GM19438 (cell line): ENCODE data around the gene SORBS2.

Source experiments
- ATAC-seq: cut with Tn5 transposase; IDR thresholded peaks from one replicate; pipeline ENCODE4 v1.9.1; 2021; ENCODE audit warnings: low read depth; ENCODE audit not compliant: unreplicated experiment

Gene SORBS2

DNA sequence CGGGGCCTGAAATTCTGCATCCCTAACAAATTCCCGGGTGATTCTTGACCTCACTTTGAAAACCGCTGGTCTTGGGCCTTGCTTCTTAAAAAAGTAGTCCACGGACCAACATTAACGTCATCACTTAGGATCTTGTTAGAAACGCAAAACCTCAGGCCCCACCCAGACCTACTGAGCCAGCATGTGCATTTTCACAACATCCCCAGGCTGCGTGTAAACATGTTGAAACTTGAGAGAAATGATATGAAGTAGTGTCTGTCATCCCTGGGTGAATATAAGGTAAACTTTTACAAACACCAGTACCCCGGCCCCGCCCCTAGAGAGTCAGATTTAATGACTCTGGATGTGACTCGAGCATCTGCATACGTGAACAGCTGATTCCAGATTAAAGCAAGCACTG is 33.7 kb downstream of the SORBS2 start:
- ATAC-seq: no peak

DNA sequence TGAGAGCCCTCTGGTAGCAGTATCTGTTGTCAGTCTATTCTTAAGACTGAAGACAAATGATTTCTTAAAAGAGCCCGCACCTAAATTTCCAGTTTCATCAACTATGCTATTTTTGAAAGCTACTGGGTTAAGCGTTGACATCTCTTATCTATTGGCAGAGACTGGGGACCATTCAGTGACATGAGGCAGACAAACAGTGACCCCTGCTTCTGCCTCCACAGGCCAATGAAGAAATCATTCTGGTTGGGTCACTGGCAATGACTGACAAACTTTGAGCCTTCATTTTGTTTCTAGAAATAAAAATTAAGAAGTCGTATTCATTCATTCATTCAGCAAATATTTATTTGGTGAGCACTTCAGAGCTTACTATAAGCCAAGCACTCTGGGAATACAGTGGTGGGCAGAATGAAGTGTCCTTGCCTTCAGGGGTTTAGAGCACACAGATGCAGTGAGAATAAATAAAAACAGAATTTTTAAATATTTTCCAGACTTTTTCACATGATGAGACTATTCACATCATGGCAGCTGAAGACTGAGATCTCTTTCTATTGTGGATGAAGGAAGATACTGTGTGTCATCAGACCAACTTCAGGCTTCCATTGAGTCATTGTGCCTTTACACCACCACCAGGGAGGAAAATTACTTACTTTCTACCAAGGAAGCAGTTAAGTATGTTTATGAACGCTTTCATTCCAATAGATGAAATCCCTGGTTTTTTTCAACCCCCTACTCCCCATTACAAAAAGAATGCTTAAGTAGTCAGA is 36.0 kb downstream of the SORBS2 start:
- no peak for ATAC-seq

DNA sequence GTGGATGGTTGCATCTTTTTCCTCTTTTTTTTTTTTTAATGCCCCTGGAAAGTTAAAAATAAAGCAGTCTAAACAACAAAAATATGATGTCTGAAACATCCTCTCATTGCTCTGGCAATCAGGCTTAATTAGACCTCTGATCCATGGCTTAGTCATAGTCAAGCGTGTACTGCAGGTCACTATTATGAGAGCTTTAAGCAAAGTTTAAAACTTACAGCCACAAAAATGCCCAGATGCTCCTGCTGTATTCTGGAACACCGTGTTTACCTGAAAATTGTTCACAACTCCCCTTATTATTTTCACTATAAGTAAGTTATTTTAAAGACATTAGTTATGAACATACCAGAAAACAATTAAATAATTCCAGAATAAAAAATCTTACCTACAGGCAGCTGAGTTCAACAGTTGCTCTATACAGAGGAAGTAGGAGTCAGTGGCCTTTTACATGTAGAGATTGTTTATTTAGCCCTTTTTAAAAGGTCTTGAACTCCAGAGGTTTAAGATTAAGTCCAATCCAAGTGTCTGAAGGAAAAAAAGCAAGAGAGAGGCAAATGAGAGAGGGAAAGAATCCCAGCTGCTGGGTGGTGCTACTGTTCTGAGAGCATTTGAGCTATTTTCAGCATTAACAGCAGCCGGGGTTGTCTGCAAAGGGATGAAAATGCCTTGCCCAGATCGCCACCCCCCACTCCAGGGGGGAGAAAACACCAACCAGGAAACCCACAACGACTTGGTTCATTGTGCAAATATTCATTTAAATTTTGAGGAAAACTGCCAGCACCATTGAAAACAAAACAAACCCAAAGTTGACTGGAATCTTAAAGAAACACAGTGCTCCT is 36.9 kb downstream of the SORBS2 start:
- no peak for ATAC-seq

DNA sequence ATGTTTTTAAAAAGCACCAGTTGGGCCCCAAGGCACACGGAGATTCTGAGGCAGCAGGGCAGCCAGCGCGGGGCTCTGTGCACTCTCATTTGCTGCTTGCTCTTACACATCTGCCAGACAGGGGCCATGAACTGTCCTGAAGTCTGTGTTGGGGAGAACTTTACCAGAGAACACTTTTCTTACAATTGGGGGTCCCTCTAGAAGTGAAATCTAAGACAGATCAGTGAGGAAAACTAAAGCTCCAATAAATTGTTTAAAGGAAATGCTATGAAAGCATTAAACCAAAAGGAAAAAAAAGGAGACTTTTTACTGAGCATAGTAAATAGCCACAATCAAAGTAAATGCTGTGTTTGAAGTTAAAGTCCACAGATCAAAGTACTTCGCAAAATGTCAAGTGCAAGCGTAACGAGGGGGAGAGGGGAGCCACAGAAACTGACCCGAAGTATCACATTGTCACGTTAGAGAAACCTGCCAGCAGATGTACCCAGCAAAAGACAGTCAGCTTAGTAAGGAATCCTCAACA is 37.8 kb downstream of the SORBS2 start:
- no peak for ATAC-seq

DNA sequence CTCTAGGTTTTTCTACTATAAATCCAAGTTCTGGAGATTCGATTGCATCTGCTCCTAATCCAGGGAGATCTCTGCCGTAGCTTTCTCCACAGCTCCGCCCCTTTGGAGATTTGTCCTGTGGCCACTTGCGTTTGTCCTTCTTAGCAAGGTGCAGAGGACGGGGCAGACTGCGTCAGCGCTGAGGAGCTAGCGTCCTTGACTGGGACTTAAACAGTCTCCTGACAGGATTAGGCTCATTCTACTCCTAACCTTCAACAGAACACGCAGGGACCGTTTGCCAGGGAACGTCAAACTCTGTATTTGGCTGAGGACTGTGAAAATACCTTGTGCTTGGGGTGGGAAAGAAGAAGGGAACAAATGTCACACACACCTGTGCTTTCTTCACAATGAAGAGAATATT is 38.6 kb downstream of the SORBS2 start:
- ATAC-seq: no peak

DNA sequence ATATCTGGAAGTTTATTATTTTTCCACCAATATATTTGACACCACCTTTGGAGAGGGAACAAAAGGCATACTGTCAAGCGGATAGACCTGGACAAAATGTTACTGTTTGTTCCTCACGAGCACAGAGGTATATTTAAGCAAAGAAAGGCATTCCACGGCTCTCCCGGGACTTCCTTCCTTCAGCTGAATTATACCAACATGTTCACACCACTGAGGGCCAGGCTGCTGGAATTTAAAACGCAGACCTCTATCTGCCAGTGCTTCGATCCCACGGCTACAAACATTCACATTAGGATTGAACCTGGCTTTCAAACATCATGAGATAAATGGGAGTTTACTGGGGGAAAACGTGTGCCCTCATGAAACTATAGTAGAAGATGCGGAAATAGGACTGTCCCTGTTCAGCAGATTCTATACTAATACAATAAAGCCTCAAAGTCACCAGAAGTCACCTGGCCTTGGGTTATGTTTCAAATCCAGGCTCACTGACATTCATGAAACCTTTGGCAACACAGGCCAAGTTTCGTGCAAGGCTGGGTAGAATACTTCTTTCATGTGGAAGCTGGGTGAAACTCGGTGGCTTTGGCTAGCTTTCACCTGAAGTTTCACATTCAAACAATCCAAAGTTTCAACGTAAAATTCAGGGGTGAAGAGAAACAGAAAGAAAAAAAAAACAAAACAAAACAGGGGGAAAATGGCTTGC is 39.5 kb downstream of the SORBS2 start:
- no peak for ATAC-seq

DNA sequence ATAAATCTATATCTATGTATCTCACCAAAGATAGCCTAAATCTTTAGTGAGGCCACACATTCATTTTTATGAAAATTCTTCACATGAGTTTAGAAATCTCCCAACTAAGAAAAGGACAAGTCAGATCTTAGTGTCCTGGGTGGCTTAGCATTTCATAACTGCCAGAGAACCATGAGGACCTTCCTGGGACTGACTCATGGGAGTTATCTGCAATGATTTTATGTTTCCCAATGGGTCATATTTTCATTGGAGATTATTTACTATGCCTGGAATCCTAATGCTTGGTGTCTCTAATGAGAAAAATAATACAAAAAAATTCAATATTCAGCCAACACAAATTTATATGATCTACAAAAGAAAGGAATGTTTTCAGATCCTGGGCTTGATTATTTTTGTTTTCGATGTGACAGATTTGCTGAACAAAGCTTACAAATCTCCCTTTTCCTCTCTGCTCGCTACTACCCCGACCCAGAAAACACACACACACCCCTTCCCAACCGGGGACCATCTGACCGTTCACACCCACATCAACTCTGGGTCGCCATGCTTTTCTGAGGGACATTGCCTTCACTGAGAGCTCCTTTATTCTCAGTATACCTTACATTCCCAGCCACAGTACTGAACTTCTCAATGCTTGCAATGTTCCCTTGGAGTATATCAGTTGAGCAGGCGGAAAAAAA is 40.1 kb downstream of the SORBS2 start:
- ATAC-seq: no peak

DNA sequence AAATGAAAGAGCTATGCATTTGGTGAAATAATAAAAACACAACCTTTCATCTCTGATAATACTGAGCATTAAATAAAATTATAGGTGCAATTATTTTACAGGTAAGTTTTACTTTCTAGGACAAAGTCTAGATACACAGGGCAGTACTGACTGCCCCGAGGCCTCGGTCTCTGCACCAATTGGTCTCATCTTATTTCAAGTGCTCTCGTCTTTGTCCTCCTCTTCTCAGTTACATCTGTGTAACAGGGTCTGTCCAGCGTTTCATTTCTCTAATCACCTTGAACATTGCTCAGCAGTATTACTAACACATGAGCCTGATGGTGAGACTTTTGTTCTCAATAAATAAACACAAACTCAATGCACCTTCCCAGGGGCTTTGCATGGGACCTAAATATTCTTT is 44.5 kb downstream of the SORBS2 start:
- no peak for ATAC-seq

DNA sequence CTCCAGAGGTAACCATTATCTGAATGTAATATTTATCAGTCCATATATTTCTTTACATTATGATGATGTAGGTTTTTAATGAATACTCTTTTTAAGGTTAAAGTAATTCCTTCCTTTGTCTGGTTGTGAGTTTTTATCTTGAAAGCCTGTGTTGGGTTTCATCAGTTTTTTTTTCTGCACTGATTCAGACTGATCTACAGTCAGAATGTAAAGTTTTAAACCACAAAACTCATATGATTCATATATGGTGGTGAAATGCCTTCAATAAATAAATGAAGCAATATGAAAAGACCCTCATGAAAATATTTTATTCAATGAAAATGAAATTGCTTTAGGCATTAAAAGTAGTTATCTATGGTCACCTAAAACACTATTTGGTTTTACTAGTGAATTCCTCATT is 47.1 kb downstream of the SORBS2 start:
- no peak for ATAC-seq

DNA sequence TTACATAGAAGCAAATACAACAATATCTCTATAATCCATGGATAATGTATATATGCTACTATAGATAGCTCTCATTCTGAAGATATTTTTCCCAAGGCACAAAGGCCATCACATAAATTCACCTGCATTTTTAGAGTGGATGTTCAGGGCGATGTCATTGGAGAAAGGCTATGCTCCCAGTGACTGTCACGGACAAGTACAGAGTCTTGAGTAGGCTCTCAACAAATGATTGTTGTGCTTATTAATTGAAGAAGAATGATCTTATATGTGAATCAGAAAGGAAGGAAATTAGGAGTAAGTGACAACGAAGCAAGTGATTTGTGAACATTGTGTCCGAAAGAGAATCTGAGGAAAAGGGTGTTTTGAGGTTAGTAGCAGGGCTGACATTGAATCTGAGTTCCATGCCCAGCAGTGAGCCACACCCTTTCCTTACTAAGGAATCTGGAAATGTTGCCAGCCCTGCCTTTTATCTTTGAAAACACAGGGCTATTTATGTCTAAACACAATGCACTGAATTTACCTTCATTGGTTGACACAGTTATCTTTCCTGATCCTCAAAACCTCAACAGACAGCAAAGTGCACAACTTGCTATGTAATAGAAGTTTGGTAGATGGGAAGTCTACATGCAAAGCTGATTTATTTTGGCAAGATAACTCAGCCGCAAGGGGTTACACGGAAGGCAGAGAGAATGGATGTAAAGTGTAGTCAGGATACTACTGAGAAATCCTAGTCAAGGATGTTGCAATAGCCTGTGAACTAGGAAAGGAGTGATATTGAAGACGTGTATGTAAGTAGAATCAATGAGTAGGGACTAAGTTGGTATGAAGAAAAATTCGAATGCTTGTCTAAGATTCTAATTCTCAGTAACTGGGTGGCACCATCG is 50.4 kb downstream of the SORBS2 start:
- no peak for ATAC-seq

DNA sequence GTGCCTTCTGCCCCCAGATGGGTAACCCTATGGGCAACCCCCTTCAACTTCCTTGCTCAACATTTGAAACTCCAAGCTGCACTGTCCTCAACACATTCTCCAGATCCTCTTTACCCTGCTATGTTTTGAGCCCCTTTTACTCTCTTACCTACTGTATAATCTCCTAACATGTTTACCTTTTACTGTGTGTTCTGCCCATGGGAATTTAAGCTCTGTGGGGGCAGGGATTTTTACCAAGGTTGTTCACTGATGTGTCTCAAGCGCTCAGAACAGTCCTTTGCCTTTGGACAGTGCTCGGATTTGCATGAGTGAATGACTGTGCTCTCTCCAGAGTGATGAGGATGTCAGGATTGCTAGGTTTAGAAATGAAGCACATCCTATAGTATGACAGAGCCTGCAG is 53.2 kb downstream of the SORBS2 start:
- no peak for ATAC-seq

DNA sequence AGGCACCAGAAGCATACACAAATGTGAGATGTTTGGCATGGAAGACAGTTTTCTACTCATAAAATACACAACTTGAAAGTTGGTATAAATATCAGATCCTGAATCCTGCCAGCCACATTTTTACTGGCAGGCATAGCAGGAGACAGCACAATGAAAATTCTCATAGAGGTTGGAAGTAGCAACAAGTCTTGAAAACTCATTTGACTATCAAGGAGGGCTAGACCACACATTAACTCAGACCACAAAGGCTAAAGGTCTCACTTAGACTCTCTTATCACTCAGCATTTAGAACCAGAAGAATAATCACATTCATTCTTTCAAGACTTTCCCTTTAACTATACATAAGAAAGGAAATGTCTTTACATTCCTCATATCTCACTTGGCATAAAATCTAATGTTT is 56.5 kb downstream of the SORBS2 start:
- ATAC-seq: no peak

DNA sequence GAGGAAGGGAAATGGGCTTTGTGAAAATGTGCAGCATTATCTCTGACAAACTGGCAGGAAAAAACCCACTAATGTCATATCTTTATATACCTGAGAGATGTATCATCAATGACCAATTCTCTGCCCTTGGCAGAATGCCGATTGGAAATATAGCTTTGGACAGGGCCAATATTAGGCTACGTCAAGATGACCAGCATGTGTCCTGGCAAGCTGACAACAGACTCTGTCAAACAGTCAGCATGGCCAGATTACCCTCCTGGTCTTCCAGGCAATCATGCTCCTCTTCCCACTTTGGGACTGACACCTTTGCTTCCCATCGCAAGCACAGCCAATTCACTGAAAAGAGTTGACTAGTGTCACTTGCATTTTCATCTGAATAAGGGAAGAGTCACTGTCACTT is 57.0 kb downstream of the SORBS2 start:
- ATAC-seq: no peak

DNA sequence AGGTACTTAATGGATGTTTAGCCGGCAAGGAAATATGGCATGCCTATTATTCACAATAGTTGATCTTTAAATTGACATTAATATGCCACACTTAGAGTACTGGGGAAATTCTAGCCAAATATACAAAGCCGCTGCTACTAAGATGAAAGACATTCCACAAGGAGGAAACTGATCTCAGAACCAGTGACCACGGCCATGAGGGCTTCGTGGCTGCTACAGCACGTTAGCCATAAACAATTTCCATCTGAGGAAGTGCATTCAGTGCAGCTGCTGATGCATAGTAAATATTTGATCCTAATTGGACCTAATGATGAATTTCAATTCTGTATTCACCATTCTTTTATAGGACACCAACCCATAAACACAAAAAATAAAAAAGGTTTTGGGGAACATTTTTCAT is 59.1 kb downstream of the SORBS2 start:
- ATAC-seq: no peak

DNA sequence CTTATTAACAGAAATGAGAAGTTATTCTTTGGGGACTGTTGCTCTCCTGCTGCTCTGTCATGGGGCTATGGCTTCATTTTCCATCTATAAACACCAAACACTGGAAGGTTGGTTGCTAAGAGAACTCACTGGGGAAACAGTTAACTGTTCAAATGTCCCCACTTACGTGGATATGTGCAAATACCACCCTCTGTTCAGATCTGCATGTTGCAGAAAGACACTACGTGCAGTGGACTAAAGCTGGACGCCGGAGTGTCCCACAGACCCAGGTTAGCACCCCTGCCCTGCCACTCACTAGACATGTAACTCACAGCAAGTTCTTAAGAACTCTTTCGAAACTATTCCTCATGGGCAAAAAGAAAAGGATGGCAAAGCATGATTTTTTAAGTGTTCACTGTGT is 62.1 kb downstream of the SORBS2 start:
- ATAC-seq: no peak

DNA sequence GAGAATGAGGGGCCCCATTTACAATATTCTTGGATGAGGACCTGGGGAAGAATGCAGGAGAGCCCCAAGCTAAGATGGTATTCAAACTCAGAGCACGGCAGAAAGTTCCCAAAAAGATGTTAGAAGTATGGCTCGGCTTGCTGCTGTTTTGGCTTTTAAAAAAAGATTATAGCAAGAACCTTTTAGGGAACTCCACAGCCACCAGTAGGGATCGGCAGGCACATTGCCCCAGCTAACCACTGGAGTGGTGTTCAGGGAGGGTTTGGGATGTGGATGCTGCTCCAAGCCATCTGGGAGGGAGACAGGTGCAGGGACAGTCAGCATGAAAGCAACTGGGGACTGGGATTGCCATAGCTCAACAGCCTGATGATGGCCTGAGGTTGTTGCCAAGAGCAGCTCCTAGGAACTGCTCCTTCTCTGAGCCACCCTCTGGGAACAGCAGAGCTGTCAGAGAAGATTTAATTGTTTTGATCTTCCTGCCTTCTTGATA is 63.0 kb downstream of the SORBS2 start:
- ATAC-seq: no peak

DNA sequence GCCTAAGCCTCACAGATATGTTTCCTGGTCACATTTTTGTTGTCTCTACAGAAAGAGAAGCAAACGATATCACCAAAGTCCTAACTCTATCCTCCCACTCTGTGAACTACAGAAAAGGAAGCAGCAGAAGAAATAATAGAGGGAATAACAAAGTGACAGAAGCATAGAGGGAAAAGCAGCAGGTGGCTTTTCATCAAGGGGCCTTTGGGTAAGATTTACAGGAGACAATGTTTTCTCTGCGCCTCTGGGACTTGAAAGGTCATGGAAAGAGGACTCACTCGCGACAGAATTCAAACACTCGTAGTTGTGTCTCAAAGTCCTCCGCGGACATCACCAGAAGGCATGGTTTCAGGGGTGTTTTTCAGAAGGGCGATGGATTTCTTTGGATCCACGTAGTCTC is 66.1 kb downstream of the SORBS2 start:
- ATAC-seq: no peak

DNA sequence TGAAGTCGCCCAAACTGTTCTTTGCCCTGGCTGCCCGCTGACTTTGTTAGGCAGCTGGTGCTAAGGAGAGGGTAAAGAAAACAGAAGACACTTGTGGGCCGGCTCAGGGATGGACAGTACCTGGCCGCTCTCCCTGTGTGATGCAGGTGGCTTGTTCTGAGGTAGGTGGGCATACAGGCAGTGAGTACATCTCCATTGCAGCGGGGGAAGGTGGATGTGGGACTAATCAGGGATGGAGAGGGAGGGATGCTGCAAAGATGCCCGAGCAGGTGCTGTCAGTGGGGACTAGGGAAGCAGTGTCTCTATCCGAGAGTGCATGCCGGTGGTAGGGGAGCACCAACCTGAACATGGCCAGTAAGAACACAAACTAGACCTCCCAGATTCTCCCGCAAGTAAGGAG is 67.0 kb downstream of the SORBS2 start:
- ATAC-seq: no peak

DNA sequence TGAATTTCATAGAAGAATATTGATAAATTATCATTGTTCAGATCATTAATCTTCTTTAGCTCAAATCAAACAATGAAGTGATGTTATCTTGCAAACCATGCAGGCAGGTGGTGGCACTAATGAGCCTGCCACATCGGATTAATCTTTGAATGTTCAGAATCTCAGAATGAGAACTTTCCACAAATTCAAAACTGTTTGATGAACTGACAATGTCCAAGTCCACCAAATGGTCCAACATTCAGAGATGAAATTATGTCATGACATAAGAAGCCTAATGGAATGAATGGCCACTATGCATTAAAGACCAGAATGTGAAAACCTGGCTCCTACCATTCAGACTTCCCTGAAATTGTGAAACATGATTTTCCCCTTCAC is 67.5 kb downstream of the SORBS2 start:
- no peak for ATAC-seq
